Testis (tissue), 3 donors: ENCODE data around the gene GRID1. TPM values are rescaled to one million over a fixed set of nuclear protein-coding genes. Genes with fewer than 3 reads are reported as not detected.

Source experiments
- DNase-seq: peaks from one replicate; pipeline ENCODE4 v3.0.0-alpha.2; 2019
- H3K27ac ChIP-seq, 2 donors: fragments of 200-600 bp; sonication (generic); one replicate each; pipeline ENCODE4 v1.5.1; 2019
- H3K27me3 ChIP-seq: fragments of 200-600 bp; sonication (generic); one replicate; pipeline ENCODE4 v1.5.1; 2019
- H3K36me3 ChIP-seq: fragments of 200-600 bp; sonication (generic); one replicate; pipeline ENCODE4 v1.5.1; 2017; ENCODE audit warnings: low read depth; ENCODE audit errors: missing control alignments
- H3K4me1 ChIP-seq: fragments of 200-600 bp; sonication (generic); one replicate; pipeline ENCODE4 v1.5.1; 2019
- H3K4me3 ChIP-seq, 2 donors: fragments of 200-600 bp; sonication (generic); one replicate each; pipeline ENCODE4 v1.5.1; 2017 to 2019
- H3K9me3 ChIP-seq: fragments of 200-600 bp; sonication (generic); one replicate; pipeline ENCODE4 v1.5.1; 2017
- CTCF ChIP-seq, 3 experiments: fragments of 450-650 bp in 2 of 3; fragments of 200-600 bp in 1 of 3; sonication (generic) in 1 of 3; IDR thresholded peaks; one replicate each; pipeline ENCODE4 v1.5.1; 2016 to 2019; ENCODE audit warnings: antibody characterized with exemption in 3 of 3, mild to moderate bottlenecking in 2 of 3, moderate library complexity in 1 of 3
- POLR2A ChIP-seq: fragments of 450-650 bp; IDR thresholded peaks from one replicate; pipeline ENCODE4 v1.6.1; 2017; ENCODE audit warnings: antibody characterized with exemption, mild to moderate bottlenecking, moderate library complexity
- WGBS, 2 donors: methylation state at CpG; one replicate each; pipeline ENCODE4 v1.1.5; 2018; 5-methylcytosine and 5-hydroxymethylcytosine counted together
- intact Hi-C: fragments of 100-400 bp; cut with DNase I; formaldehyde crosslinking; loops from one replicate; pipeline ENCODE4 v1.15.1; 2023; ENCODE audit warnings: low total_unique reads
- polyA plus RNA-seq: library from polyadenylated mRNA; stranded (reverse); fragments of 350-450 nt; fragmentation: Illumina TruSeq; extraction: RNeasy Lipid Tissue Mini Kit (QIAGEN cat#74804); gene quantifications from one replicate; pipeline ENCODE4 v1.2.3, GENCODE V29; 2014; ENCODE audit warnings: low read depth, low replicate concordance; ENCODE audit not compliant: insufficient read depth
- total RNA-seq, 2 donors: library from RNA; depleted of rRNA; stranded (reverse); fragments of >200 nt; gene quantifications; one replicate each; pipeline ENCODE4 v1.2.3, GENCODE V29; 2016

The GRID1 gene
- total and polyA plus RNA-seq, 3 donors from 2014 or later: 7.4 to 16.7 (median 8.1) TPM

GRCh38 chr10:86192691-86193090 is 173.9 kb downstream of the GRID1 start:
- no peak overlapping the region for H3K27ac ChIP-seq
- 90 to 98% methylated on average over 3 of the region's 3 CpGs for WGBS, 2 donors
- intact Hi-C loops: no loop called here
- no peaks in the 10 kb centered on the region for H3K27me3 ChIP-seq
- no peaks in the 10 kb centered on the region for H3K36me3 ChIP-seq
- no peaks in the 10 kb centered on the region for H3K4me1 ChIP-seq
- TF ChIP-seq CTCF (IDR thresholded peaks at IDR 0.05) (no peak), POLR2A (no peak)
- H3K4me3 ChIP-seq: no peak overlapping the region
- DNase-seq: no peak
- H3K9me3 ChIP-seq: no peaks in the 10 kb centered on the region

- DNase-seq: no peak
- WGBS, 2 donors: 94 to 98% methylated on average over 6 of the region's 6 CpGs
- H3K4me3 ChIP-seq: no peak overlapping the region
- no peak overlapping the region for H3K27ac ChIP-seq
- no peaks in the 10 kb centered on the region for H3K36me3 ChIP-seq
- no peaks in the 10 kb centered on the region for H3K4me1 ChIP-seq
- TF ChIP-seq POLR2A: no peak
- no peak for TF ChIP-seq CTCF (IDR thresholded peaks at IDR 0.05)
- no peaks in the 10 kb centered on the region for H3K27me3 ChIP-seq
- intact Hi-C loops: no loop called here
- no peaks in the 10 kb centered on the region for H3K9me3 ChIP-seq
These were observed 174.4 kb downstream of the GRID1 start for GRCh38 chr10:86192147-86192546.

GRCh38 chr10:86191686-86192085 is 174.9 kb downstream of the GRID1 start:
- no peak for DNase-seq
- Histone ChIP-seq H3K4me1 (no peaks in the 10 kb centered on the region), H3K36me3 (no peaks in the 10 kb centered on the region), H3K27me3 (no peaks in the 10 kb centered on the region), H3K27ac (no peak overlapping the region), H3K9me3 (no peaks in the 10 kb centered on the region), H3K4me3 (no peak overlapping the region)
- 85 to 89% methylated on average over 4 of the region's 4 CpGs for WGBS, 2 donors
- no peak for TF ChIP-seq POLR2A
- TF ChIP-seq CTCF (IDR thresholded peaks at IDR 0.05): no peak
- intact Hi-C loops: no loop called here

GRCh38 chr10:86191166-86191565 is 175.4 kb downstream of the GRID1 start:
- no peaks in the 10 kb centered on the region for H3K9me3 ChIP-seq
- H3K27me3 ChIP-seq: no peaks in the 10 kb centered on the region
- 80 to 97% methylated on average over 2 of the region's 2 CpGs for WGBS, 2 donors
- no peak for DNase-seq
- intact Hi-C loops: no loop called here
- H3K4me3 ChIP-seq: no peak overlapping the region
- no peak overlapping the region for H3K27ac ChIP-seq
- TF ChIP-seq POLR2A (no peak), CTCF (IDR thresholded peaks at IDR 0.05) (no peak)
- no peaks in the 10 kb centered on the region for H3K4me1 ChIP-seq
- no peaks in the 10 kb centered on the region for H3K36me3 ChIP-seq

GRCh38 chr10:86190291-86190690 is 176.3 kb downstream of the GRID1 start:
- intact Hi-C loops: no loop called here
- no peaks in the 10 kb centered on the region for H3K9me3 ChIP-seq
- DNase-seq: no peak
- H3K36me3 ChIP-seq: no peaks in the 10 kb centered on the region
- TF ChIP-seq CTCF (IDR thresholded peaks at IDR 0.05): no peak
- TF ChIP-seq POLR2A: no peak
- H3K4me1 ChIP-seq: no peaks in the 10 kb centered on the region
- WGBS, 2 donors: 83 to 93% methylated on average over 1 to 2 of the region's 2 CpGs
- no peaks in the 10 kb centered on the region for H3K27me3 ChIP-seq
- H3K27ac ChIP-seq: no peak overlapping the region
- no peak overlapping the region for H3K4me3 ChIP-seq
